HepG2 (cell line): ENCODE results near the gene CKS1B. TPM values are rescaled to one million over a fixed set of nuclear protein-coding genes. Genes with fewer than 3 reads are reported as not detected.

Experiments used
- ARNT2 ChIP-seq: sonication (generic); formaldehyde crosslinking; IDR thresholded peaks from 2 replicates; pipeline ENCODE4 v1.8.0; 2022; ENCODE audit warnings: mild to moderate bottlenecking, low read depth, missing genetic modification reagents, moderate library complexity
- ELF3 ChIP-seq: IDR thresholded peaks from 2 replicates; pipeline ENCODE4 v1.6.1; 2016; ENCODE audit warnings: missing genetic modification reagents, missing compliant biosample characterization
- ELF4 ChIP-seq: sonication (generic); formaldehyde crosslinking; IDR thresholded peaks from 2 replicates; pipeline ENCODE4 v1.5.0; 2020; ENCODE audit warnings: missing genetic modification reagents, mild to moderate bottlenecking, moderate library complexity, borderline replicate concordance
- FOXA1 ChIP-seq, 2 experiments: fragments of 450-650 bp in 1 of 2; sonication (generic) in 1 of 2; formaldehyde crosslinking in 1 of 2; IDR thresholded peaks; 2 replicates each; pipeline versions ENCODE4 v1.4.0 to v1.6.1; 2016 to 2020; ENCODE audit warnings: missing genetic modification reagents in 1 of 2
- HHEX ChIP-seq: IDR thresholded peaks from 2 replicates; pipeline ENCODE4 v1.6.1; 2016; ENCODE audit warnings: control low read depth
- KMT2B ChIP-seq: IDR thresholded peaks from 2 replicates; pipeline ENCODE4 v1.6.1; 2016; ENCODE audit warnings: missing genetic modification reagents, missing compliant biosample characterization
- LCORL ChIP-seq, 2 experiments: fragments of 450-650 bp in 1 of 2; sonication (generic) in 1 of 2; formaldehyde crosslinking in 1 of 2; IDR thresholded peaks; 2 replicates each; pipeline versions ENCODE4 v1.5.0 to v1.6.1; 2017 to 2020; ENCODE audit warnings: antibody characterized with exemption in 1 of 2, missing genetic modification reagents in 1 of 2
- MXD4 ChIP-seq: IDR thresholded peaks from 2 replicates; pipeline ENCODE4 v1.6.1; 2016; ENCODE audit warnings: mild to moderate bottlenecking, missing biosample characterization, missing genetic modification reagents
- POLR2G ChIP-seq: fragments of 200-400 bp; formaldehyde crosslinking; IDR thresholded peaks from 2 replicates; pipeline ENCODE4 v1.6.1; 2018; ENCODE audit warnings: mild to moderate bottlenecking, low read depth, low read length, moderate library complexity
- SAP130 ChIP-seq: IDR thresholded peaks from 2 replicates; pipeline ENCODE4 v1.6.1; 2016; ENCODE audit warnings: low read depth
- SMYD3 ChIP-seq: sonication (generic); formaldehyde crosslinking; IDR thresholded peaks from 2 replicates; pipeline ENCODE4 v1.8.1; 2023; ENCODE audit warnings: mild to moderate bottlenecking, missing genetic modification reagents
- THYN1 ChIP-seq: sonication (generic); formaldehyde crosslinking; IDR thresholded peaks from 2 replicates; pipeline ENCODE4 v1.8.1; 2023; ENCODE audit warnings: low read depth, mild to moderate bottlenecking, moderate library complexity, missing genetic modification reagents, borderline replicate concordance
- ZFYVE20 ChIP-seq: sonication (generic); formaldehyde crosslinking; IDR thresholded peaks from 2 replicates; pipeline ENCODE4 v1.8.0; 2023; ENCODE audit warnings: low read depth, mild to moderate bottlenecking, moderate library complexity, missing genetic modification reagents, borderline replicate concordance
- ZNF136 ChIP-seq: sonication (generic); formaldehyde crosslinking; IDR thresholded peaks from 2 replicates; pipeline ENCODE4 v1.8.1; 2022; ENCODE audit warnings: low read depth, mild to moderate bottlenecking, moderate library complexity, missing genetic modification reagents
- ZNF792 ChIP-seq: IDR thresholded peaks from 2 replicates; pipeline ENCODE4 v1.6.1; 2016
- ZSCAN9 ChIP-seq: IDR thresholded peaks from 2 replicates; pipeline ENCODE4 v1.6.1; 2016; ENCODE audit warnings: borderline replicate concordance
- polyA plus RNA-seq, 8 experiments: library from polyadenylated mRNA; depleted of rRNA in 3 of 8; stranded (reverse) in 7 of 8; unstranded in 1 of 8; fragments of >200 nt; fragmentation: Illumina TruSeq in 4 of 8; extraction: Trizol in 4 of 8; gene quantifications; 2 replicates each; pipeline versions ENCODE4 v1.2.1 to v1.2.3, GENCODE V29; 2011 to 2016; ENCODE audit warnings: low read depth in 4 of 8, missing spikeins in 1 of 8, mixed read lengths in 1 of 8; ENCODE audit not compliant: insufficient read depth in 1 of 8
- total RNA-seq, 5 experiments: library from RNA; depleted of rRNA; stranded (reverse); fragments of >200 nt; fragmentation: Illumina TruSeq; extraction: Trizol; gene quantifications; 2 replicates each; pipeline ENCODE4 v1.2.3, GENCODE V29; 2016; ENCODE audit warnings: low read depth in 1 of 5
- TF ChIP-seq, protein P1 (sequence below): sonication (generic); formaldehyde crosslinking; IDR thresholded peaks from 2 replicates; pipeline ENCODE4 v1.4.0; 2020; ENCODE audit warnings: mild to moderate bottlenecking, missing genetic modification reagents
- TF ChIP-seq, protein P2 (sequence below): sonication (generic); formaldehyde crosslinking; IDR thresholded peaks from 2 replicates; pipeline ENCODE4 v1.5.1; 2020; ENCODE audit warnings: missing genetic modification reagents, mild to moderate bottlenecking, borderline replicate concordance
- TF ChIP-seq, protein P3 (sequence below): sonication (generic); formaldehyde crosslinking; conservative IDR thresholded peaks from 2 replicates; pipeline ENCODE4 v1.4.0; 2020; ENCODE audit warnings: missing genetic modification reagents
- TF ChIP-seq, protein P4 (sequence below): IDR thresholded peaks from 2 replicates; pipeline ENCODE4 v1.6.1; 2016; ENCODE audit warnings: low read depth, control low read depth
- TF ChIP-seq, protein P5 (sequence below), 2 experiments: sonication (generic) in 1 of 2; formaldehyde crosslinking in 1 of 2; IDR thresholded peaks; 2 replicates each; pipeline versions ENCODE4 v1.4.0 to v1.6.1; 2018 to 2020; ENCODE audit warnings: missing genetic modification reagents in 2 of 2, borderline replicate concordance in 1 of 2, low read depth in 1 of 2, mild to moderate bottlenecking in 1 of 2, missing biosample characterization in 1 of 2

Gene CKS1B
- total and polyA plus RNA-seq, 2 of the 13 experiments (the other 11 are each of a cell fraction or from before 2014, with no cell fraction given) = 217 to 222 TPM

DNA sequence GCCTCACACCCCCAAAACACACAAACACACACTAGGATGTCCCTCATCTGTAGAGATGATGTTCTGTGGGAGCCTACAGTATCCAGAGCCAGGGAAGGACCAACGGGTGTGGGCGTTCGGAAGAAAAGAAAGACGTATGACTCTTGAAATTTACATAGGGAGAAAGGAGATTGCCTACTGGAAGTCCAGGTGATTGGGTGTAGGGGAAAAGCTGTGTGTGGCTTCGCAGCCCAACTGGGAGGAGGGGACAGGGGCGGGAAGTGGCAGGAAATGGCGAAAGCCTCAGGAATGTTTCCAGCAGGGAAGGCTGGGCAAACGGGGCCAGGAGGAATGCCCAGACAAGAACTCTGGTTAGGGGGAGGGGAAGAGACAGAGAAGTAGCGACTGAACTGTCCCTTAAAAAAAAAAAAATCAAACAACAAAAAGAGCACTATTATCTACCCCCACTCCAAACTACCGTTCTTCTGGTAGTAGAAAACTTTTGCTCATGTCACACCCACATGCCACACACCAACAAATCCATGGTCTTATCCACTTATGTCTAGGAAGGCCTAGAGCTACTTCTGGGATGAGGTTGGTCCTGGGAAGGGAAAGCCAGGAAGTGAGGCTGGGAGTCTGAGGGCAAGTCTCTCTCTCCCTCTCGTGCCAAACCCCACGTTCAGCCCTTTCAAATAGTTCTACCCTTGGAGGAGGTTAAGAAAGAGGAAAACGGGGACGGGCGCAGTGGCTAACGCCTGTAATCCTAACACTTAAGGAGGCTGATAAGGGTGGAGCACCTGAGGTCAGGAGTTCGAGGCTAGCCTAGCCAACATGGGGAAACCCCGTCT, 1.8 kb upstream of the CKS1B start (continued):
- TF ChIP-seq ZSCAN9 = peak; percentile 66; the same call in 1 of the 2 replicates
- no peak for TF ChIP-seq FOXA1 (IDR thresholded peaks at IDR 0.05)
- TF ChIP-seq FOXA1 (CRISPR knock-in tag; IDR thresholded peaks at IDR 0.05) = peak; percentile 3; the same call in 1 of the 2 replicates
- TF ChIP-seq, protein P1, sequence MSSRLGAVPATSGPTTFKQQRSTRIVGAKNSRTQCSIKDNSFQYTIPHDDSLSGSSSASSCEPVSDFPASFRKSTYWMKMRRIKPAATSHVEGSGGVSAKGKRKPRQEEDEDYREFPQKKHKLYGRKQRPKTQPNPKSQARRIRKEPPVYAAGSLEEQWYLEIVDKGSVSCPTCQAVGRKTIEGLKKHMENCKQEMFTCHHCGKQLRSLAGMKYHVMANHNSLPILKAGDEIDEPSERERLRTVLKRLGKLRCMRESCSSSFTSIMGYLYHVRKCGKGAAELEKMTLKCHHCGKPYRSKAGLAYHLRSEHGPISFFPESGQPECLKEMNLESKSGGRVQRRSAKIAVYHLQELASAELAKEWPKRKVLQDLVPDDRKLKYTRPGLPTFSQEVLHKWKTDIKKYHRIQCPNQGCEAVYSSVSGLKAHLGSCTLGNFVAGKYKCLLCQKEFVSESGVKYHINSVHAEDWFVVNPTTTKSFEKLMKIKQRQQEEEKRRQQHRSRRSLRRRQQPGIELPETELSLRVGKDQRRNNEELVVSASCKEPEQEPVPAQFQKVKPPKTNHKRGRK (CRISPR knock-in tag) = no peak
- TF ChIP-seq POLR2G = peak; percentile 76
- TF ChIP-seq ARNT2 (CRISPR knock-in tag) = peak; percentile 49; the same call in 1 of the 2 replicates
- TF ChIP-seq LCORL (IDR thresholded peaks at IDR 0.05) = no peak
- TF ChIP-seq LCORL (CRISPR knock-in tag; IDR thresholded peaks at IDR 0.05) = peak; percentile 58
- 0 out of 2 replicates have a peak, but pooled peaks have one; percentile 76 for TF ChIP-seq ELF4 (CRISPR knock-in tag)
- TF ChIP-seq, protein P2, sequence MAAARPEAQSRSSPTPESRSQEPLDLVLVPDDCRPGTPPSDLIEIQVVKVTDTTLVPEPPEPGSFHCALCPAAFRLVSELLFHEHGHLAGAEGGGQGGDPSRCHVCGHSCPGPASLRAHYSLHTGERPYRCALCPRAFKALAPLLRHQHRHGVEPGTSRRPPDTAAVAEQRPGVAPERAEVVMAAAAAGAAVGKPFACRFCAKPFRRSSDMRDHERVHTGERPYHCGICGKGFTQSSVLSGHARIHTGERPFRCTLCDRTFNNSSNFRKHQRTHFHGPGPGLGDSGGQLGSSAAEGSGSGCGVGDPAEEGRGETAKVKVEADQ = 0 out of 2 replicates have a peak, but pooled peaks have one; percentile 30
- TF ChIP-seq SAP130 (CRISPR knock-in tag) = peak; percentile 90
- no peak for TF ChIP-seq KMT2B
- TF ChIP-seq SMYD3 (CRISPR knock-in tag) = peak; percentile 62; the same call in 1 of the 2 replicates
- no peak for TF ChIP-seq ZFYVE20 (CRISPR knock-in tag)
- no peak for TF ChIP-seq THYN1
- TF ChIP-seq ZNF136 = 0 out of 2 replicates have a peak, but pooled peaks have one; percentile 28
- peak; percentile 73 for TF ChIP-seq ELF3 (CRISPR knock-in tag)
- TF ChIP-seq, protein P3, sequence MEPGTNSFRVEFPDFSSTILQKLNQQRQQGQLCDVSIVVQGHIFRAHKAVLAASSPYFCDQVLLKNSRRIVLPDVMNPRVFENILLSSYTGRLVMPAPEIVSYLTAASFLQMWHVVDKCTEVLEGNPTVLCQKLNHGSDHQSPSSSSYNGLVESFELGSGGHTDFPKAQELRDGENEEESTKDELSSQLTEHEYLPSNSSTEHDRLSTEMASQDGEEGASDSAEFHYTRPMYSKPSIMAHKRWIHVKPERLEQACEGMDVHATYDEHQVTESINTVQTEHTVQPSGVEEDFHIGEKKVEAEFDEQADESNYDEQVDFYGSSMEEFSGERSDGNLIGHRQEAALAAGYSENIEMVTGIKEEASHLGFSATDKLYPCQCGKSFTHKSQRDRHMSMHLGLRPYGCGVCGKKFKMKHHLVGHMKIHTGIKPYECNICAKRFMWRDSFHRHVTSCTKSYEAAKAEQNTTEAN (CRISPR knock-in tag) = 0 out of 2 replicates have a peak, but pooled peaks have one; percentile 45
- TF ChIP-seq, protein P4, sequence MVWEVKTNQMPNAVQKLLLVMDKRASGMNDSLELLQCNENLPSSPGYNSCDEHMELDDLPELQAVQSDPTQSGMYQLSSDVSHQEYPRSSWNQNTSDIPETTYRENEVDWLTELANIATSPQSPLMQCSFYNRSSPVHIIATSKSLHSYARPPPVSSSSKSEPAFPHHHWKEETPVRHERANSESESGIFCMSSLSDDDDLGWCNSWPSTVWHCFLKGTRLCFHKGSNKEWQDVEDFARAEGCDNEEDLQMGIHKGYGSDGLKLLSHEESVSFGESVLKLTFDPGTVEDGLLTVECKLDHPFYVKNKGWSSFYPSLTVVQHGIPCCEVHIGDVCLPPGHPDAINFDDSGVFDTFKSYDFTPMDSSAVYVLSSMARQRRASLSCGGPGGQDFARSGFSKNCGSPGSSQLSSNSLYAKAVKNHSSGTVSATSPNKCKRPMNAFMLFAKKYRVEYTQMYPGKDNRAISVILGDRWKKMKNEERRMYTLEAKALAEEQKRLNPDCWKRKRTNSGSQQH (CRISPR knock-in tag) = peak; percentile 10; the same call in 1 of the 2 replicates
- no peak for TF ChIP-seq HHEX (CRISPR knock-in tag)
- peak; percentile 84; the same call in 1 of the 2 replicates for TF ChIP-seq ZNF792
- TF ChIP-seq MXD4 = 0 out of 2 replicates have a peak, but pooled peaks have one; percentile 21
- TF ChIP-seq, protein P5, sequence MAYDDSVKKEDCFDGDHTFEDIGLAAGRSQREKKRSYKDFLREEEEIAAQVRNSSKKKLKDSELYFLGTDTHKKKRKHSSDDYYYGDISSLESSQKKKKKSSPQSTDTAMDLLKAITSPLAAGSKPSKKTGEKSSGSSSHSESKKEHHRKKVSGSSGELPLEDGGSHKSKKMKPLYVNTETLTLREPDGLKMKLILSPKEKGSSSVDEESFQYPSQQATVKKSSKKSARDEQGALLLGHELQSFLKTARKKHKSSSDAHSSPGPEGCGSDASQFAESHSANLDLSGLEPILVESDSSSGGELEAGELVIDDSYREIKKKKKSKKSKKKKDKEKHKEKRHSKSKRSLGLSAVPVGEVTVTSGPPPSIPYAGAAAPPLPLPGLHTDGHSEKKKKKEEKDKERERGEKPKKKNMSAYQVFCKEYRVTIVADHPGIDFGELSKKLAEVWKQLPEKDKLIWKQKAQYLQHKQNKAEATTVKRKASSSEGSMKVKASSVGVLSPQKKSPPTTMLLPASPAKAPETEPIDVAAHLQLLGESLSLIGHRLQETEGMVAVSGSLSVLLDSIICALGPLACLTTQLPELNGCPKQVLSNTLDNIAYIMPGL (CRISPR knock-in tag; IDR thresholded peaks at IDR 0.05; ENCODE audit: borderline replicate concordance in 1 of 2, low read depth in 1 of 2) = no peak; a peak in 1 of 4 replicates
